ENCODE results near the gene REC8.
"Not testable (repeated sequence)": the region's sequence is repeated elsewhere in the genome, so short reads cannot be mapped to it uniquely, and the experiment has no call there.

Gene REC8

GRCh38 chr14:24219080-24219479 lies 47.2 kb downstream of the REC8 start:
- H3K36me3 Mint-ChIP-seq: peaks cover 24% of the 10 kb centered on the region
- peaks cover 28% of the 10 kb centered on the region for H3K4me1 Mint-ChIP-seq
- no peak overlapping the region for H3K4me3 Mint-ChIP-seq
- DNase-seq: no peak
- CTCF ChIA-PET: interaction anchor here (0.7 to 1.1 kb wide), 2 partner anchors 11 to 78 kb away, joined by 3 to 9 read pairs; no protein-coding TSS in a partner anchor
- H3K9me3 Mint-ChIP-seq: no peaks in the 10 kb centered on the region
- peaks cover 6% of the 10 kb centered on the region for H3K27me3 Mint-ChIP-seq
- no peak overlapping the region for H3K27ac Mint-ChIP-seq

GRCh38 chr14:24219521-24219920 lies 47.6 kb downstream of the REC8 start:
- Mint-ChIP-seq H3K36me3 (peaks cover 23% of the 10 kb centered on the region), H3K4me3 (no peak overlapping the region), H3K9me3 (no peaks in the 10 kb centered on the region), H3K4me1 (peaks cover 25% of the 10 kb centered on the region), H3K27me3 (peaks cover 6% of the 10 kb centered on the region), H3K27ac (no peak overlapping the region)
- no peak for DNase-seq
- CTCF ChIA-PET: interaction anchor here (0.7 to 1.1 kb wide), 3 partner anchors 12 to 78 kb away, joined by 3 to 9 read pairs (median 3); no protein-coding TSS in a partner anchor

GRCh38 chr14:24222987-24223386 lies 51.1 kb downstream of the REC8 start:
- H3K27me3 Mint-ChIP-seq, DNase-seq, H3K9me3 Mint-ChIP-seq, H3K4me3 Mint-ChIP-seq, CTCF ChIA-PET, H3K27ac Mint-ChIP-seq: not testable (repeated sequence)
- Mint-ChIP-seq H3K4me1 (peaks cover 13% of the 10 kb centered on the region), H3K36me3 (peaks cover 22% of the 10 kb centered on the region)

DNA sequence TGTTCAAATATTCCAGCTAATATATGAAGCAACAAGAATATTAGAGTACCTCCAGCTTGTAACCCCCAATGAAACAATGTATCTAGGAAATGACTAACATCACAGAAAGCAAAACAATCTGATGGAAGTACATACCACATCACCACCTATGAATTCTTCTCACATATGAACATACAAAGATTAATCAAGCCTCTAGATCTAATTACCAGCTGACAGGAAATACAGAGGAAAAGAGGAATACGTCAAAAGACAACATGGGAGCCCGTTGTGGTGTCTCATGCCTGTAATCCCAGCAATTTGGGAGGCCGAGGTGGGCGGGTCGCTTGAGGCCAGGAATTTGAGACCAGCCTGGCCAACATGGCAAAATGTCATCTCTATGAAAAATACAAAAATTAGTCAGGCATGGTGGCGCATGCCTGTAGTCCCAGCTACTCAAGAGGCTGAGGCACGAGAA lies 52.8 kb downstream of the REC8 start:
- peaks cover 22% of the 10 kb centered on the region for H3K36me3 Mint-ChIP-seq
- H3K27me3 Mint-ChIP-seq: no peaks in the 10 kb centered on the region
- no peak overlapping the region for H3K27ac Mint-ChIP-seq
- CTCF ChIA-PET: interaction anchor here (1.2 kb wide), 1 partner anchor 72 kb away, joined by 5 read pairs; no protein-coding TSS in a partner anchor
- no peak for DNase-seq
- H3K4me1 Mint-ChIP-seq: peaks cover 20% of the 10 kb centered on the region
- H3K4me3 Mint-ChIP-seq: no peak overlapping the region
- no peaks in the 10 kb centered on the region for H3K9me3 Mint-ChIP-seq

- Mint-ChIP-seq H3K4me1 (peaks cover 31% of the 10 kb centered on the region), H3K36me3 (peaks cover 23% of the 10 kb centered on the region), H3K27me3 (no peaks in the 10 kb centered on the region), H3K4me3 (no peak overlapping the region), H3K27ac (no peak overlapping the region), H3K9me3 (no peaks in the 10 kb centered on the region)
- CTCF ChIA-PET: no interaction called here
- no peak for DNase-seq
These were observed 54.6 kb downstream of the REC8 start for GRCh38 chr14:24226473-24226872.

GRCh38 chr14:24228902-24229301 lies 57.0 kb downstream of the REC8 start:
- Mint-ChIP-seq H3K4me3 (no peak overlapping the region), H3K4me1 (peaks cover 42% of the 10 kb centered on the region), H3K36me3 (peaks cover 27% of the 10 kb centered on the region), H3K9me3 (no peaks in the 10 kb centered on the region), H3K27me3 (no peaks in the 10 kb centered on the region), H3K27ac (no peak overlapping the region)
- no peak for DNase-seq
- CTCF ChIA-PET: interaction anchor here (0.7 to 1.5 kb wide), 5 partner anchors 8 to 80 kb away, joined by 3 to 6 read pairs (median 3); partner anchors contain the start of gene CIDEB

All from activated naive CD4-positive, alpha-beta T cell treated with anti-CD3 and anti-CD28 coated beads, Interleukin-2, amount 10 ng/mL, durations not matched to agents 7 days and 5 days (primary cell).